Panc1 (cell line): Measurements from ENCODE around the gene SNCG. TPM values are rescaled to one million over a fixed set of nuclear protein-coding genes. Genes with fewer than 3 reads are reported as not detected.
A peak's percentile ranks its signal among the peaks of the same experiment; 100 is the strongest.

Source experiments
- ATAC-seq: fragments of 200-7000 bp; cut with Tn5 transposase; 2 replicates; pipeline ENCODE4 v1.9.1; 2020; ENCODE audit warnings: mild to moderate bottlenecking, moderate library complexity
- BruUV-seq: library from RNA; stranded (reverse); fragments of 400-500 nt; replicated peaks from 2 replicates; lab custom pipeline; 2021; lab: Mats Ljungman, UMichigan
- CTCF ChIA-PET: fragments of 300-600 bp; sonication (Branson Sonifier 250); formaldehyde crosslinking; loops from one replicate; lab custom pipeline; 2022; ENCODE audit warnings: antibody characterized with exemption; lab: Charles Lee
- POLR2A ChIA-PET: fragments of 300-600 bp; sonication (Branson Sonifier 250); formaldehyde crosslinking; loops from one replicate; lab custom pipeline; 2022; ENCODE audit warnings: antibody characterized with exemption; lab: Charles Lee
- DNase-seq: peaks from one replicate; pipeline ENCODE4 v3.0.0-alpha.2; 2010; ENCODE audit warnings: low read depth, low spot score
- H3K27ac ChIP-seq: 2 replicates; pipeline ENCODE4 v1.5.1; 2011; ENCODE audit warnings: mild to moderate bottlenecking, low read length, inconsistent platforms
- H3K27me3 ChIP-seq: fragments of 200-500 bp; sonication (Bioruptor generic); 2 replicates; pipeline ENCODE4 v1.6.0; 2014; ENCODE audit warnings: low read length, inconsistent platforms; ENCODE audit not compliant: control insufficient read depth, insufficient read depth
- H3K36me3 ChIP-seq: fragments of 200-500 bp; sonication (Bioruptor generic); 2 replicates; pipeline ENCODE4 v1.5.1; 2014; ENCODE audit warnings: inconsistent platforms, mild to moderate bottlenecking, low read length, moderate library complexity; ENCODE audit not compliant: control insufficient read depth, insufficient read depth
- H3K4me1 ChIP-seq: 2 replicates; pipeline ENCODE4 v1.5.1; 2011; ENCODE audit warnings: inconsistent platforms, mild to moderate bottlenecking, low read length, moderate library complexity; ENCODE audit not compliant: control insufficient read depth, insufficient read depth
- H3K4me3 ChIP-seq, 2 experiments: 2 replicates each; pipeline ENCODE4 v1.5.1; 2011 to 2012; ENCODE audit warnings: low read depth in 2 of 2, low read length in 2 of 2, mild to moderate bottlenecking in 2 of 2, inconsistent platforms in 1 of 2, moderate library complexity in 1 of 2
- H3K9me3 ChIP-seq: fragments of 200-500 bp; sonication (Bioruptor generic); 2 replicates; pipeline ENCODE4 v1.5.1; 2014; ENCODE audit warnings: low read depth, mild to moderate bottlenecking, inconsistent platforms, low read length, moderate library complexity; ENCODE audit not compliant: control insufficient read depth, insufficient read depth
- CTCF ChIP-seq: fragments of 450-650 bp; IDR thresholded peaks from 2 replicates; pipeline ENCODE4 v1.5.1; 2017; ENCODE audit warnings: mild to moderate bottlenecking
- POLR2AphosphoS5 ChIP-seq: IDR thresholded peaks from 2 replicates; pipeline ENCODE4 v1.6.1; 2012; ENCODE audit warnings: mild to moderate bottlenecking, low read depth, low read length, moderate library complexity
- REST ChIP-seq, 2 experiments: IDR thresholded peaks; 2 replicates each; pipeline ENCODE4 v1.6.1; 2011 to 2012; ENCODE audit warnings: low read depth in 2 of 2, control low read depth in 1 of 2, low read length in 1 of 2, mild to moderate bottlenecking in 1 of 2, moderate library complexity in 1 of 2; ENCODE audit not compliant: insufficient read depth in 1 of 2
- SIN3A ChIP-seq: IDR thresholded peaks from 2 replicates; pipeline ENCODE4 v1.6.1; 2012; ENCODE audit warnings: low read depth, mild to moderate bottlenecking, low read length, moderate library complexity, borderline replicate concordance; ENCODE audit not compliant: insufficient read depth
- TCF7L2 ChIP-seq: IDR thresholded peaks from 2 replicates; pipeline ENCODE4 v1.6.1; 2011; ENCODE audit warnings: mild to moderate bottlenecking, low read depth, low read length, inconsistent platforms
- in situ Hi-C: cut with HindIII; loops from 2 replicates; pipeline ENCODE4 v1.10.0; 2016; ENCODE audit warnings: low sequenced_read_pairs, low pct_unique_long_range_greater_than_20kb
- intact Hi-C: fragments of 100-400 bp; cut with micrococcal nuclease; formaldehyde crosslinking; loops from one replicate; pipeline ENCODE4 v1.10.0; 2022; ENCODE audit not compliant: unreplicated experiment
- total RNA-seq: library from RNA; stranded (reverse); gene quantifications from one replicate; pipeline ENCODE4 v1.2.1, GENCODE V29; 2021; ENCODE audit not compliant: unreplicated experiment

Gene SNCG
- total RNA-seq, 1 experiment from 2014 or later, result 5.2 TPM

GRCh38 chr10:86954681-86955500, 3.5 kb upstream of the SNCG start:
- ATAC-seq (no peak), DNase-seq (no peak)
- peak overlapping the region; percentile 18; the same call in 1 of the 2 replicates for H3K27ac ChIP-seq
- ChIA-PET POLR2A (no interaction called here), CTCF (no interaction called here)
- H3K36me3 ChIP-seq, result no peaks in the 10 kb centered on the region
- no peaks in the 10 kb centered on the region for H3K27me3 ChIP-seq
- BruUV-seq, result no TSS peak
- peaks cover 51% of the 10 kb centered on the region for H3K4me1 ChIP-seq
- H3K4me3 ChIP-seq, result no peak overlapping the region
- in situ Hi-C loops, result no loop called here
- H3K9me3 ChIP-seq, result no peaks in the 10 kb centered on the region
- intact Hi-C loops, result no loop called here
- TF ChIP-seq TCF7L2, result no peak
- no peak for TF ChIP-seq SIN3A

- in situ Hi-C loops, result no loop called here
- POLR2A ChIA-PET, result no interaction called here
Observed at GRCh38 chr10:86955501-86956194, 2.8 kb upstream of the SNCG start.

More at GRCh38 chr10:86955501-86956194, 2.8 kb upstream of the SNCG start:
- no peaks in the 10 kb centered on the region for H3K9me3 ChIP-seq
- no peak overlapping the region for H3K4me3 ChIP-seq
- H3K27me3 ChIP-seq, result no peaks in the 10 kb centered on the region
- CTCF ChIA-PET, result no interaction called here
- H3K4me1 ChIP-seq, result peaks cover 57% of the 10 kb centered on the region
- intact Hi-C loops, result no loop called here
- no TSS peak for BruUV-seq
- ATAC-seq (no peak), DNase-seq (no peak)
- TF ChIP-seq SIN3A (no peak), CTCF (no peak), TCF7L2 (no peak), POLR2AphosphoS5 (no peak), REST (IDR thresholded peaks at IDR 0.05; ENCODE audit: insufficient read depth in 1 of 2, low read depth in 2 of 2, low read length in 1 of 2) (no peak)
- H3K36me3 ChIP-seq, result no peaks in the 10 kb centered on the region
- H3K27ac ChIP-seq, result peak overlapping the region; percentile 18; the same call in 1 of the 2 replicates
